ENCODE measurements around the gene NUMB. TPM values are rescaled to one million over a fixed set of nuclear protein-coding genes. Genes with fewer than 3 reads are reported as not detected.

The NUMB gene
- total RNA-seq, 1 experiment from 2014 or later: 75.2 TPM

DNA sequence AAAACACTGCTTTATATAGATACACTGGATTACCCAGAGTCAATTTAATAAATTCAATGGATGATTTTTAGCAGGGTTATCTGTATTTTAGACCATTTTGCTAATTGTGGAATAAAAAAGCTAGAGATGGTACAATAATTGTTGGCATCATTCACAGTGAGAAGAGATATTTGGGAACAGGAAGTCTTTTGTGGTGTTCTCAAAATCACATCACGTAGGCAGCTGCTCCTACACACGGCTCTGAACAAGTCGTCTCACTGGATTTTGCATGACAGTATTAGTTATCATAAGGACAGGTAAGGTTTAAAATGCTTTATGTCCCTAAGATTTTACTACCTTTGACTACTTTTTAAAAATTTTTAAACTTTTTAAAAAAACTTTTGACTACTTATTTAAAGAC is 169.0 kb downstream of the NUMB start:
- CTCF ChIA-PET: no interaction called here
- no peak for TF ChIP-seq CTCF (IDR thresholded peaks at IDR 0.05; ENCODE audit: unreplicated experiment)
- Mint-ChIP-seq H3K9me3 (ENCODE audit: low read depth, unreplicated experiment) (no peaks in the 10 kb centered on the region), H3K4me3 (ENCODE audit: low read depth, unreplicated experiment) (no peak overlapping the region), H3K4me1 (ENCODE audit: low read depth, unreplicated experiment) (peaks cover 9% of the 10 kb centered on the region), H3K36me3 (ENCODE audit: insufficient read depth, unreplicated experiment) (peaks cover 16% of the 10 kb centered on the region), H3K27me3 (ENCODE audit: unreplicated experiment) (no peaks in the 10 kb centered on the region), H3K27ac (ENCODE audit: unreplicated experiment) (no peak overlapping the region)
- BruUV-seq (replicated peaks): no TSS peak
- intact Hi-C loops (cut with micrococcal nuclease; ENCODE audit: unreplicated experiment): no loop called here
- DNase-seq: no peak

DNA sequence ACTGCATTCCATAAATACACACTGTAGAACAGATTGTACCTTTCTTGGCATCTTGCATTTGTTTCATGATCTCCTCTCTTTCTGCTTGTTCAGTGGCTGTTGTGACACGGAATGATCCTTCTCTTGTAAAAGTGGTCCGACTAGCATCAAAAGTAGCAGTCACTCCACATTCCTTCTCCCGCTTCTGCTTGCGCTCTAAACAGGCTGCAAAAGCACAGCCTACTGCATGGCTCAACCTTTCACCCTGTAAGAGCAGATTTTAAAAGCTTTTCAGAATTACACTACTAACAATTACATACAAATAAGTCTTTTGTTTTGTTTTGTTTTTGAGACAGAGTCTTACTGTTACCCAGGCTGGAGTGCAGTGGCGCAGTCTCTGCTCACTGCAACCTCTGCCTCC is 171.3 kb downstream of the NUMB start:
- BruUV-seq (replicated peaks): no TSS peak
- Mint-ChIP-seq H3K27ac (ENCODE audit: unreplicated experiment) (no peak overlapping the region), H3K4me3 (ENCODE audit: low read depth, unreplicated experiment) (no peak overlapping the region), H3K9me3 (ENCODE audit: low read depth, unreplicated experiment) (no peaks in the 10 kb centered on the region), H3K27me3 (ENCODE audit: unreplicated experiment) (no peaks in the 10 kb centered on the region), H3K36me3 (ENCODE audit: insufficient read depth, unreplicated experiment) (peaks cover 18% of the 10 kb centered on the region), H3K4me1 (ENCODE audit: low read depth, unreplicated experiment) (no peaks in the 10 kb centered on the region)
- intact Hi-C loops (cut with micrococcal nuclease; ENCODE audit: unreplicated experiment): no loop called here
- DNase-seq: no peak
- CTCF ChIA-PET: no interaction called here
- no peak for TF ChIP-seq CTCF (IDR thresholded peaks at IDR 0.05; ENCODE audit: unreplicated experiment)

DNA sequence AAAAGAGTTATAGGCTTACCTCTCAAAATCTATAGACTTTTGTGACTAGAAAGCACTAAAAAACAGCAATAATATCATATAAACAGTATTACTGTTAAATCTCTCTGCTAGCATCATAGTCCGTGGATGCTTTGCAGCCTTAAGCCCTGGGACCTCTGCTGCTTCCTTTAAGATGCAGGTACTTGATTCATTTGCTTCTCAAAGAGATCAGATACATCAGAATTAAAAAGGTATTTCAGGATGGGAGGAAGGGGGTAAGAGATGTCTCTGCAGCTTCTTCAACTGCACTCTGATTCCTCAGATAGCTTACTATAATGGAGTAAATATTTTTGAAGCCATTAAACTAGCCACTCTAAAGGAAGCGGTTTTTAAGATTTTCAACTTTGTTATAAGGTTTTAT is 171.7 kb downstream of the NUMB start:
- TF ChIP-seq CTCF (IDR thresholded peaks at IDR 0.05; ENCODE audit: unreplicated experiment): no peak
- H3K36me3 Mint-ChIP-seq (ENCODE audit: insufficient read depth, unreplicated experiment): peaks cover 18% of the 10 kb centered on the region
- no peak overlapping the region for H3K4me3 Mint-ChIP-seq (ENCODE audit: low read depth, unreplicated experiment)
- no peaks in the 10 kb centered on the region for H3K4me1 Mint-ChIP-seq (ENCODE audit: low read depth, unreplicated experiment)
- H3K27ac Mint-ChIP-seq (ENCODE audit: unreplicated experiment): no peak overlapping the region
- H3K27me3 Mint-ChIP-seq (ENCODE audit: unreplicated experiment): no peaks in the 10 kb centered on the region
- intact Hi-C loops (cut with micrococcal nuclease; ENCODE audit: unreplicated experiment): no loop called here
- DNase-seq: no peak
- H3K9me3 Mint-ChIP-seq (ENCODE audit: low read depth, unreplicated experiment): no peaks in the 10 kb centered on the region
- BruUV-seq (replicated peaks): no TSS peak
- CTCF ChIA-PET: interaction anchor here (0.8 kb wide), 1 partner anchor 9 kb away, joined by 3 read pairs; no protein-coding TSS in a partner anchor

GRCh38 chr14:73285979-73286378 is 172.4 kb downstream of the NUMB start:
- intact Hi-C loops (cut with micrococcal nuclease; ENCODE audit: unreplicated experiment): no loop called here
- no peak for TF ChIP-seq CTCF (IDR thresholded peaks at IDR 0.05; ENCODE audit: unreplicated experiment)
- Mint-ChIP-seq H3K27me3 (ENCODE audit: unreplicated experiment) (no peaks in the 10 kb centered on the region), H3K4me3 (ENCODE audit: low read depth, unreplicated experiment) (no peak overlapping the region), H3K27ac (ENCODE audit: unreplicated experiment) (no peak overlapping the region), H3K36me3 (ENCODE audit: insufficient read depth, unreplicated experiment) (peaks cover 13% of the 10 kb centered on the region), H3K4me1 (ENCODE audit: low read depth, unreplicated experiment) (no peaks in the 10 kb centered on the region), H3K9me3 (ENCODE audit: low read depth, unreplicated experiment) (no peaks in the 10 kb centered on the region)
- DNase-seq: no peak
- no TSS peak for BruUV-seq (replicated peaks)
- CTCF ChIA-PET: interaction anchor here (0.8 kb wide), 1 partner anchor 9 kb away, joined by 3 read pairs; no protein-coding TSS in a partner anchor

Measured in Calu3 (cell line).